Peyer's patch (tissue), 4 donors: ENCODE results near the gene PHYH.

Experiments
- CTCF ChIP-seq, 6 experiments: fragments of 450-650 bp in 4 of 6; fragments of 200-600 bp in 2 of 6; sonication (generic) in 1 of 6; IDR thresholded peaks; one replicate each; pipeline ENCODE4 v1.5.1; 2017 to 2019; ENCODE audit warnings: antibody characterized with exemption in 6 of 6, mild to moderate bottlenecking in 3 of 6, moderate library complexity in 1 of 6
- POLR2A ChIP-seq, 2 donors: fragments of 450-650 bp; IDR thresholded peaks; one replicate each; pipeline ENCODE4 v1.5.1; 2017; ENCODE audit warnings: antibody characterized with exemption in 2 of 2, mild to moderate bottlenecking in 2 of 2, moderate library complexity in 2 of 2

- no peak for TF ChIP-seq POLR2A (IDR thresholded peaks at IDR 0.05)
- TF ChIP-seq CTCF (IDR thresholded peaks at IDR 0.05) = no peak
Measured at GRCh38 chr10:13238271-13239077, 61.4 kb downstream of the PHYH start.
